HG03575 (cell line): Measurements from ENCODE around the gene UBXN2A.
"Not testable (repeated sequence)": the region's sequence is repeated elsewhere in the genome, so short reads cannot be mapped to it uniquely, and the experiment has no call there.

Source experiments
- ATAC-seq: cut with Tn5 transposase; IDR thresholded peaks from one replicate; pipeline ENCODE4 v1.9.1; 2021; ENCODE audit not compliant: unreplicated experiment, insufficient number of reproducible peaks, low FRiP score; ENCODE audit errors: extremely low read depth

UBXN2A gene

DNA sequence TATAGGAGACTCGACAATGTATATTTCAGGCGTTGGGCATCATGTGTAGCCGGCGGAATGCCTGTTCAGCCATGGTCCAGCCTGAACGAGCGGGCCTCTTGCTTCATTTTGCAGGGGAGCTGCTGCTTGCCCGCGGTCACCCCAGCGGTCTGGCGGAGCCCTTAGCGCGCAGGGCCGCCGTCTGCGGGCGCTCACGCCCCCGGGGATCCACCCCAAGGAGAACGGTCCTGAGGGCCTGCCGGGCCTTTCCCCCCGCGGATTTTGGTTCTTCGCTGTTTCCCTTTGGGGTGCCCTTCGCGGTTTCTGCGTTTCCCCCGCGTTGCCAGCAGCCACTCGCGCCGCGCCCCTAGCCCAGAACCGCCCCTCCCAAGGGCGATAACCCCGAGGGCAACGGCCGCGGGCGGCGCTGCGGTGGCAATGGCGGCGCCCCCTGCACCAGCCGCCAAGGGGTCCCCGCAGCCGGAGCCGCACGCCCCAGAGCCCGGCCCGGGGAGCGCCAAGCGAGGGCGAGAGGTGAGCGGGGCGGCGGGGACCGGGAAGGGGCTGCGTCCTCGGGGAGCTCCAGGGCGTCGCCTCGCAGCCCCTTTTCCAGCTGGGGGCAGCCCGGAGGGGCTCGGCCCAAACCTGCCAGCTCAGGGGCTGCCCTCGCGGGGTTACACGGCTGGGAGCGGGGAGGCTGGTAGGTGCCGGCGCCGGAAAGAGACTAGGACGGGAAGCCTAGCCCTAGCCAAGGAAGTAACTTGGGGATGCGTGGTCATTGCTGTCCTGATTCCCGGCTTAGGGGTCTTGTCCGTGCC lies 69.6 kb downstream of the UBXN2A start, which contains the start of gene MFSD2B:
Gene MFSD2B, plus strand, starts transcription at position 406 of the 797 bp plus-strand sequence. Its CDS starts 12 bp downstream, at position 418.
- ATAC-seq: no peak

GRCh38 chr2:24010477-24011249 lies 70.4 kb downstream of the UBXN2A start:
- ATAC-seq: no peak

DNA sequence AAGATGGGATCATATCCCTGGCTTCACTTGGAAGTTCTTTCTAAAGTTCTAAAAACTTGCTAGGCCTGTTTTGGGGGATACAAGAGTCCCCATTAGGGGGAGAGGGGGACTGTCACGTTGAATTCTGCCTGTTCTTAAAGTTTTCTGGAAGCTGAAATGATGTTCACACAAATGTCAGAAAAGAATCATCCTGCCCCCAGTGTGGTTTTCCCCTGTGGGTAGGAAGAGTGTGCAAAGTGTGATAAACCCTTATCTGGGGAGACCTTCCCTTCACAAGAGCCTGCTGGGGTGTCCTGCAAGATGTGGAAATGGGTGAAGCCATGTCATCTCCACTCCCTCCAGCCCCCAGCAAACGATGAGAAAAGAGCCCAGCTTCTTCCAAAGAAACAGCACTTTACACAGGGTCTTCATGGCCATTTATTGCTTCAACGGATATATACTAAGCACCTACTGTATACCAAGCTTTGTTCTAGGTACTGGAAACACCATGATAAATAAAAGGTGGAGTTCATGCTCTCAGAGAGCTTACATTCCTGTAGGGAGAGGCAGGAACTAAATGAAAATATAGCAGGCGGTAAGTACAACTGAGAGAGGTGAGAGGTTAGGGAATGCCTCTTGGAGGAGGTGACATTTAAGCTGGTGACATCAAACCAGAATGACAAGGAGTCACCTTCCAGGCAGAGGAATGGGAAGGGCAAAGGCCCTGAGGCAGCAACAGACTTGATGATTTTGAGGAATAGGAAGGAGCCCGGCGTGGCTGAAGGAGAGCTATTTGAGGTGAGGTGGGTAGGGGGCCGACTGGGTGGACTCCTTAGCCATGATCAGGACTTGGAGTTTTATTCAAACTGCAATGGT lies 71.2 kb downstream of the UBXN2A start:
- ATAC-seq: no peak

- ATAC-seq: no peak
Measured at GRCh38 chr2:24012521-24013188, 72.4 kb downstream of the UBXN2A start.

DNA sequence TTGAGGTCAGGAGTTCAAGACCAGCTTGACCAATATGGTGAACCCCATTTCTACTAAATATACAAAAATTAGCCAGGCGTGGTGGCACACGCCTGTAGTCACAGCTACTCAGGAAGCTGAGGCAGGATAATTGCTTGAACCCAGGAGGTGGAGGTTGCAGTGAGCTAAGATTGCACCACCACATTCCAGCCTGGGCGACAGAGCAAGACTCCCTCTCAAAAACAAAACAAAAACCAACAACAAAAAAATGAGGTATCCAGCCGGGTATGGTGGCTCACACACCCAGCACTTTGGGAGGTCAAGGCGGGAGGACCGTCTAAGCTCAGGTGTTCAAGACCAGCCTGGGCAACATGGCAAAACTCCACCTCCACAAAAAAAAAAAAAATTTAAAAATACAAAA lies 74.6 kb downstream of the UBXN2A start:
- not testable (repeated sequence) for ATAC-seq

- ATAC-seq: no peak
Measured at GRCh38 chr2:24015562-24016375, 75.5 kb downstream of the UBXN2A start.

DNA sequence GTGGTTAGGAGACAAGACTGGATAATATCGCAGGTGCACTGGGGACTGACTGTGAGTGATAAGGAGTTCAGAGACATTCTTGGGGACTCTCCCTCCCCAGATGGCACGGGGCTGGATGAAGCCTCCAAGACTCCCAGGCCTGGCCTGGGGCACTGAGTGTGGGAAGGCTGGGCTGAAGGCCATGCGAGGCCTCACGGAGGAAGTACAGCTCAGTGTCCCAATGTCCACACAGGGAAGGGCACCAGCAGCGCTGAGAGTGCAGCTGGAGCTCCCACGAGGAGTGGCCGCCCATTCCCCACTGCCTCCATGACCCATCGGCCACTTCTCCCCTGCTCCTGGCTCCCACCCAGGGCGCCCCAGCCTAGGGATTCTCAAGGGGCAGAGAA lies 76.1 kb downstream of the UBXN2A start:
- no peak for ATAC-seq

GRCh38 chr2:24016853-24017703 lies 76.8 kb downstream of the UBXN2A start:
- no peak for ATAC-seq

DNA sequence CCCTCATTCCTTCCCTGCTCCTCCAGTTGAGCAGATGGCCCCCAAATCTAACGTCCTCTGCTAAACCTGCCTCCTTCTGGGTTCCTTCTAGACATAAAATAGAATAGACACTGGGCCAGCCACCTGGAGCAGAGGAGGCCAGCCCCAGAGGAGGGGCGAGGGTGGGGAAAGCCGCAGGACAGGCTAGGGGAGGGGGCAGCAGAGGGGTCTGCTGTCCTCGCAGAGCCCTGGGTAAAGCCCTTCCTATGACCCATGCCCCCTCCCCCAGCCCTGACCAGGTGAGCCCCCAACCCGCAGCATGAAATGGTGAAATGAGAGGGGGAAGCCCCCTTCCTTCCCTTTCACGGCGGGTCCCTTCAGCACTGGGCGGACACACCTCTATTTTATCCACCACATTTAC lies 77.4 kb downstream of the UBXN2A start:
- ATAC-seq: no peak

DNA sequence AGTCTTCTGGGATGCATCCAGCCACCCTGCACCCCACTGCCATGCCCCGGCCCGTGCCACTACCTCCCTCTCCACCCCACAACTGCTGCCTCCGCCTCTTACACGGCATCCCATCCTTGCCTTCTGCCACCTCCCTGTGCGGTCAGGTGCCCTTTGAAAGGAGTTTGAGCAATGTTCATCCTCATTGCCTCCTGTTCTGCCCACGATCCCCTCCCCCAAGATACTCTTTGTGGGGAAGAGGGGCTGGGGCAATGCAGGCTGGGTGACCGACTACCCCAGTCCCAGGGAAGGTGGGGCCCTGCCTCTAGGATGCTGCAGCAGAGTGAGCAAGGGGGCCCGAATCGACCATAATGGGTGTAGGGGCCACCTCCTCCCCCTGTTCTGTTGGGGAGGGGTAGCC lies 78.0 kb downstream of the UBXN2A start:
- ATAC-seq: no peak

DNA sequence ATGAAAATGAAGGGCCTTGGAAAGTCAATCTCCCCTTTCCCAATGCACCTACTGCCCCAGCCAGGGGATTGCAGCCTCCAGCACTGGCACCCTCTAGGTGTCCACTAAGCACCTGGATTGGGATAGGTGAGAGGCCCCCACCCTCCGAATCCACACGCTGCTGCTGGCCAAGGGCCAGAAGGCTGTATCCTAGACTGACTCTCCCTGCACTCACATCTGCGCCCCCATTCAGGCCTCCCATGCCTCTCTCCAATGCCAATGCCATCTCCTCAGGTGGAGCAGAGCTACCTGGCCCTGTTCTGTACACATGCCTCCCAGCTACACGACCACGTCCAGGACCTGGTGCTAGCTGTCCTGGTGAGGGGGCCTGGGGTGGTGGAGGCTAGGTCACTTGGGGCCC lies 79.5 kb downstream of the UBXN2A start:
- ATAC-seq: no peak

DNA sequence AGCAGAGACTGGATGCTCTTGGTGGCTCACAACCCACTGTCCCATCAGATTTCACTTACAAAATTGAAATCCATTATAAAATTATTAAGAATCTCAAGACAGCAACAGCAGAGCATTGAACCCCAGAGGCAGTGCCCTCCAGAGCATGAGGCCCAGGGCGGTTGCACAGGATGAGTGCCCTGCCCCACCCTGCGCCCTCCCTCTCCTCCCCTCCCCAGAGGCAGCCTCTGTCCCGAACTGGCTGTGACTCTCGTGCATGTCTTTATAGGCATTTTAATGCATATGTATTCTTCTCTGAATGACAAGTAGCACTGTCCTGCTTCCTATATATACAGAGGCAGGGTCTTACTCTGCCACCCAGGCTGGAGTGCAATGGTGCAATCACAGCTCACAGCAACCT lies 80.0 kb downstream of the UBXN2A start:
- ATAC-seq: no peak

GRCh38 chr2:24021122-24021998 lies 81.1 kb downstream of the UBXN2A start:
- no peak for ATAC-seq

GRCh38 chr2:24022324-24022974 lies 82.2 kb downstream of the UBXN2A start:
- no peak for ATAC-seq

- no peak for ATAC-seq
Measured at GRCh38 chr2:24022975-24023575, 82.8 kb downstream of the UBXN2A start.

DNA sequence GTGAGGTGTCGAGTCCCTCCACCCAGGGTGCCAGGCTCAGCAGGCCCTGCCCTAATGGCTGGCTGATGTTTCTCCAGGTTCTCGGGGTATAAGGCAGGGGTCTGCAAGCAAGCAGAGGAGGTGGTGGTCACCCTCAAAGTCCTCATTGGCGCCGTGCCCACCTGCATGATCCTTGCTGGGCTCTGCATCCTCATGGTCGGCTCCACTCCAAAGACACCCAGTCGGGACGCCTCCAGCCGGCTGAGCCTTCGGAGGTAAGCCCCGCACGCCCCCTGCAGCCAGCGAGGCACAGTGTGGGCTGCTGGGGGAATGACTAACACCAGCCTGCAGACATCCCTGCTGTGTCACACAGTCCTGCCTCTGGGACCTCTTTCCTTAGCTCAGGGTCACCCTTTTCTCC lies 83.8 kb downstream of the UBXN2A start:
- ATAC-seq: no peak
